Keratinocyte (primary cell): ENCODE measurements around the gene GPR39. TPM values are rescaled to one million over a fixed set of nuclear protein-coding genes. Genes with fewer than 3 reads are reported as not detected.

Experiments used
- DNase-seq: peaks from one replicate; pipeline ENCODE4 v3.0.0-alpha.2; 2011; ENCODE audit warnings: low read depth, missing footprints, low spot score
- FAIRE-seq: peaks from 2 replicates; lab custom pipeline; 2011; peaks lifted over from hg19 to GRCh38; lab: Jason Lieb, UNC
- H2AFZ ChIP-seq: 2 replicates; pipeline ENCODE4 v1.6.0; 2012; ENCODE audit warnings: low read length, control low read depth, inconsistent platforms; ENCODE audit not compliant: control insufficient read depth
- H3K27ac ChIP-seq: 2 replicates; pipeline ENCODE4 v1.5.1; 2011; ENCODE audit warnings: low read length; ENCODE audit not compliant: control insufficient read depth, insufficient read depth
- H3K27me3 ChIP-seq: 3 replicates; pipeline ENCODE4 v1.6.0; 2011; ENCODE audit warnings: low read length; ENCODE audit not compliant: control insufficient read depth, insufficient read depth; ENCODE audit errors: extremely low read depth
- H3K36me3 ChIP-seq, 2 experiments: 2 replicates in 1 of 2; 3 replicates in 1 of 2; pipeline ENCODE4 v1.5.1; 2011; ENCODE audit warnings: low read length in 2 of 2, mild to moderate bottlenecking in 1 of 2; ENCODE audit not compliant: control insufficient read depth in 2 of 2, insufficient read depth in 2 of 2; ENCODE audit errors: extremely low read depth in 1 of 2
- H3K4me1 ChIP-seq: 3 replicates; pipeline ENCODE4 v1.5.1; 2011; ENCODE audit warnings: low read length; ENCODE audit not compliant: control insufficient read depth, insufficient read depth; ENCODE audit errors: extremely low read depth
- H3K4me2 ChIP-seq: 3 replicates; pipeline ENCODE4 v1.6.0; 2011; ENCODE audit warnings: low read depth, low read length; ENCODE audit not compliant: control insufficient read depth, insufficient read depth; ENCODE audit errors: extremely low read depth
- H3K4me3 ChIP-seq, 3 experiments: fragments of 200-600 bp in 1 of 3; sonication (generic) in 1 of 3; 2 replicates in 2 of 3; 3 replicates in 1 of 3; pipeline ENCODE4 v1.5.1; 2011 to 2016; ENCODE audit warnings: low read length in 3 of 3, mild to moderate bottlenecking in 3 of 3, control low read depth in 2 of 3, inconsistent platforms in 1 of 3, low read depth in 1 of 3, mixed read lengths in 1 of 3, mixed run types in 1 of 3, moderate library complexity in 1 of 3; ENCODE audit not compliant: control insufficient read depth in 2 of 3, insufficient read depth in 2 of 3; ENCODE audit errors: extremely low read depth in 1 of 3
- H3K79me2 ChIP-seq: 2 replicates; pipeline ENCODE4 v1.6.0; 2012; ENCODE audit warnings: low read length; ENCODE audit not compliant: control insufficient read depth, insufficient read depth
- H3K9ac ChIP-seq: 3 replicates; pipeline ENCODE4 v1.6.0; 2011; ENCODE audit warnings: low read length; ENCODE audit not compliant: control insufficient read depth, insufficient read depth; ENCODE audit errors: extremely low read depth
- H3K9me1 ChIP-seq: 3 replicates; pipeline ENCODE4 v1.6.0; 2011; ENCODE audit warnings: low read length; ENCODE audit not compliant: control insufficient read depth, insufficient read depth; ENCODE audit errors: extremely low read depth
- H3K9me3 ChIP-seq: 2 replicates; pipeline ENCODE4 v1.5.1; 2012; ENCODE audit warnings: low read depth, low read length; ENCODE audit not compliant: control insufficient read depth
- H4K20me1 ChIP-seq: 3 replicates; pipeline ENCODE4 v1.6.0; 2011; ENCODE audit warnings: low read length; ENCODE audit not compliant: control insufficient read depth, insufficient read depth; ENCODE audit errors: extremely low read depth
- CTCF ChIP-seq, 3 experiments: IDR thresholded peaks in 1 of 3; conservative IDR thresholded peaks in 1 of 3; optimal IDR thresholded peaks in 1 of 3; 2 replicates in 2 of 3; 3 replicates in 1 of 3; pipeline versions ENCODE3 to v1.5.1; 2011; ENCODE audit warnings: low read length in 3 of 3, mild to moderate bottlenecking in 3 of 3, moderate library complexity in 2 of 3, control low read depth in 1 of 3, inconsistent platforms in 1 of 3; ENCODE audit not compliant: insufficient read depth in 2 of 3; ENCODE audit errors: extremely low read depth in 1 of 3
- EZH2 ChIP-seq: IDR thresholded peaks from one replicate; pipeline ENCODE4 v1.6.1; 2012; ENCODE audit warnings: inconsistent platforms, mild to moderate bottlenecking, low read length, moderate library complexity
- dilution Hi-C: fragments of 300-500 bp; cut with MboI; formaldehyde crosslinking; loops from one replicate; pipeline ENCODE4 v1.7.0; 2020; ENCODE audit warnings: low sequenced_read_pairs; ENCODE audit not compliant: extremely low pct_ligation_motif_present
- polyA plus RNA-seq, 5 experiments: library from polyadenylated mRNA; depleted of rRNA in 3 of 5; stranded (reverse) in 3 of 5; stranded (forward) in 1 of 5; unstranded in 1 of 5; fragments of >200 nt; gene quantifications; 1 replicate in 1 of 5; 2 replicates in 3 of 5; 3 replicates in 1 of 5; pipeline versions ENCODE4 v1.2.1 to v1.2.3, GENCODE V29; 2011 to 2012; ENCODE audit warnings: missing spikeins in 2 of 5, low read depth in 1 of 5, low replicate concordance in 1 of 5

GPR39 gene
- polyA plus RNA-seq, 1 donor (not counting 4 experiments of a cell fraction or from before 2014, with no cell fraction given): 4.7 TPM

DNA sequence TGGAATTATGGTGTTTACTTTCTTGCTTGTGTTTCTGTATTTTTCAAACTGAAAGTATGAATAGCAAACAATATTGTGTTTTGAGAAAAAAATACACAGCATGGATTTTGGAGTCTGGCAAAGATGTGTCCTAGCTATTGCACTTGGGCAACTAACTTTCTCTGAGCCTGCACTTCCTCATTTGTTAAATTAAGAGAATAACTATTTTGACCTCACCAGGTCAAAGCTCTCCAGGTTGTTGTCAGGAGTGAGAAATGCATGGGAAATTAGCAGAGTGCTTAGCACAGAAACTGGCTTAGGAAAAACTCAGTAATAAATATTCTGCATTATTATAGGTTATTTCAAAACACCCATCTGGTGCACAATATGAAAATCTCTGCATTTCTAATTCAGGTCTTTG, 225.2 kb downstream of the GPR39 start:
- H3K9me3 ChIP-seq: no peaks in the 10 kb centered on the region
- dilution Hi-C loops: no loop called here
- H3K4me2 ChIP-seq: no peak overlapping the region
- no peaks in the 10 kb centered on the region for H3K27me3 ChIP-seq
- no peaks in the 10 kb centered on the region for H3K4me1 ChIP-seq
- H3K79me2 ChIP-seq: no peaks in the 10 kb centered on the region
- H4K20me1 ChIP-seq: no peaks in the 10 kb centered on the region
- no peak overlapping the region for H2AFZ ChIP-seq
- no peak for DNase-seq
- no peaks in the 10 kb centered on the region for H3K36me3 ChIP-seq
- H3K4me3 ChIP-seq: no peak overlapping the region
- H3K9me1 ChIP-seq: no peaks in the 10 kb centered on the region
- H3K27ac ChIP-seq: no peak overlapping the region
- FAIRE-seq: no peak
- TF ChIP-seq CTCF (optimal IDR thresholded peaks at IDR 0.05 in 1 of 3, IDR thresholded peaks at IDR 0.05 in 1 of 3, conservative IDR thresholded peaks at IDR 0.05 in 1 of 3; ENCODE audit: extremely low read depth in 1 of 3, insufficient read depth in 2 of 3, low read length in 3 of 3) (no peak), EZH2 (no peak)
- no peak overlapping the region for H3K9ac ChIP-seq

GRCh38 chr2:132642415-132642814, 225.8 kb downstream of the GPR39 start:
- Histone ChIP-seq H3K4me2 (no peak overlapping the region), H3K4me1 (no peaks in the 10 kb centered on the region), H2AFZ (no peak overlapping the region), H3K4me3 (no peak overlapping the region), H3K27ac (no peak overlapping the region), H3K79me2 (no peaks in the 10 kb centered on the region), H4K20me1 (no peaks in the 10 kb centered on the region), H3K36me3 (no peaks in the 10 kb centered on the region), H3K27me3 (no peaks in the 10 kb centered on the region), H3K9me1 (no peaks in the 10 kb centered on the region), H3K9ac (no peak overlapping the region), H3K9me3 (no peaks in the 10 kb centered on the region)
- DNase-seq (no peak), FAIRE-seq (no peak)
- TF ChIP-seq EZH2 (no peak), CTCF (optimal IDR thresholded peaks at IDR 0.05 in 1 of 3, IDR thresholded peaks at IDR 0.05 in 1 of 3, conservative IDR thresholded peaks at IDR 0.05 in 1 of 3; ENCODE audit: extremely low read depth in 1 of 3, insufficient read depth in 2 of 3, low read length in 3 of 3) (no peak)
- dilution Hi-C loops: no loop called here
